NCI-H2081 (cell line): Measurements from ENCODE around the gene ATCAY.
"Not testable (repeated sequence)": the region's sequence is repeated elsewhere in the genome, so short reads cannot be mapped to it uniquely, and the experiment has no call there.

Experiments used
- DNase-seq, 2 experiments: peaks; one replicate each; lab custom pipeline; 2025; lab: John Stamatoyannopoulos, UW

Gene ATCAY

GRCh38 chr19:3949294-3949693 lies 68.8 kb downstream of the ATCAY start:
- no peak for DNase-seq

DNA sequence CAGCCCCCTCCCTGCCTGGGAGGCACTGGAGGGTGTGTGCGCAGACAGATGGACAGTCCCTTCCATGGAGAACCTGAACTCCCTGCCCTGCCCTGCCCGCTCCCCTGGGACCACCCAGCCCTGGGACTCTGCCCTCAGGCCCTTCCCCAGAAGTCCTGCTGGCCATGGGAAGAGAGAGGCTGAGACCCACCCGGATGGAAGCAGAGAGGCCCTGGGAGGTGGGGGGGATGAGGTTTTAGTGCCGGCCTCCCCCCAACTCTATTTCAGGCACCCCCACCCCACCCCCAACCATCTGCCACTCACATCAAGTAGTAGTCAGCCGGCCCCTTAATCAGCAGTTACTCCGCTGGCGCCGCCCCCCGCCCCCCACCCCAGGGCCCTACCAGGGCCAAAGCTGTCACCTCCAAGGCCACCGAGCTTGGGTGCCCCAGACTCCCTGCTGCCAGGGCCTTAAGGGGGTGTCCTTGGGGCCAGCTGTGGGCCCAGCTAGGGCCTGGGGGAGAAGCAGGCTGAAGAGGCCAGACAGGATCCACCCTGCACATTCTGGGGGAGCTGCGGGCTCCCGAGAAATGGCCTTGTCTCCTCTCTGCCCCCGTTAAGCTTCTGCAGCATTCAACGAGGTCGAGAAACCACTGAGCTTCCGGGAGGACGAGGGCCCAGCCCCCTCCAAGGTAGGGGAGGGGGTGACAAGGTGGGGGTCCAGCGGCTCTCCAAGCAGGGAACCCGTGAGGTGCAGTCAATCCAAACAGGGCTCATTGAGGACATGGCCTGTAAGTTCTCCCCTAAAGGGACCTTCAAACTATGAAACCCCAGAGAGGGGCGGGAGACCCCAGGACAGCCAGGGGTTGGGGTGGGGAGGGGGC lies 69.7 kb downstream of the ATCAY start:
- DNase-seq = no peak

- no peak for DNase-seq
Measured at GRCh38 chr19:3950871-3951861, 70.7 kb downstream of the ATCAY start.

GRCh38 chr19:3952755-3953276 lies 72.3 kb downstream of the ATCAY start:
- not testable (repeated sequence) for DNase-seq

DNA sequence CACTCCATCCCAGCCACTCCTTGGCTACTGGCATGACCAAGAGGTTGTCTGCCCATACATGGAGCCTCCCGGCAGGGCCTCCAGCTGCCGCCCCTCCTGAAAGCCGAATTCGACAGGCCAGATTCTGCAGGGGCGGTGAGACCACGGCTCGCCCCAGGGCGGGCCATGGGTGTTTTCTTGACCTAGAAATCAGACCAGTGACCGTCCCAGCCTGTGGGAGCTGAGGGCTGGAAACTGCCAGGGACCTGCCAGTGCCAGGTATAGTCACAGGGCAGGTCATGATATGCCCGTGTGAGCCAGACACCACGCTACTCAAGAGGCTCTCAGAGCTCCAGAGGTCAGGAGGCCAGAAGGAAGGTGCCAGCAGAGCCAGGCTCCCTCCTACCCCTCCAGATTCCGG lies 73.6 kb downstream of the ATCAY start:
- no peak for DNase-seq

DNA sequence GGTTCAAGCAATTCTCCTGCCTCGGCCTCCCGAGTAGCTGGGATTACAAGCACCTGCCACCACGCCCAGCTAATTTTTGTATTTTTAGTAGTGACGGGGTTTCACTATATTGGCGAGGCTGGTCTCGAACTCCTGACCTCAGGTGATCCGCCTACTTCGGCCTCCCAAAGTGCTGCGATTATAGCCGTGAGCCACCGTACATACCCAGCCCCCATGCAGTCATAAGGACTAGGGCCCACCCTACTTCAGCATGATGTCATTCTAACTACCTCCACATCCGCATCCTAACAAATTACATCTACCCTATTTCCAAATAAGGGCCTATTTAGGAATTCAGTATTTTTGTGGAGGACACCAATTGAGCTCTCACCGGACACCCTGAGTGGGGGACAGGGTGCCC lies 74.8 kb downstream of the ATCAY start:
- DNase-seq = not testable (repeated sequence)

DNA sequence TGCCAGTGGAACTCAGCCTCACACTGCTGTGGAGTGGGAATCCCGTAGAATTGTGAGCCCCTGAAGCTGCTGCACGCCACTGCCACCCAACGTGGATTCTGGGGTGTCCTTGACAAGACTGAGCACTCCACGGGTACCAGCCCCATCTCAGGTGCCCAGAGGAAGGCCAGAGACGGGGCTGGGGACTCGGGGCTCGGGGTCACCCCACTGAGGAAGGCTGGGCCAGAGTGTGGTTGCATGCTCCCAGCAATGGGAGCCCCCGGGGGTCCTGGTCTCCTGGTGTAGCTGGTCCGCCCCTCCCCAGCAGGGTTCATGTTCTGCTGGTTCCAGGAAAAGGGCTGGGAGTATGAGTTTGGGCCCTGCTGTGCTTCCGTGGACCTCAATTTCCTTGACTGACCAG lies 75.2 kb downstream of the ATCAY start:
- no peak for DNase-seq

GRCh38 chr19:3958836-3959765 lies 78.6 kb downstream of the ATCAY start:
- DNase-seq = no peak

GRCh38 chr19:3959766-3960131 lies 79.3 kb downstream of the ATCAY start:
- DNase-seq = no peak

DNA sequence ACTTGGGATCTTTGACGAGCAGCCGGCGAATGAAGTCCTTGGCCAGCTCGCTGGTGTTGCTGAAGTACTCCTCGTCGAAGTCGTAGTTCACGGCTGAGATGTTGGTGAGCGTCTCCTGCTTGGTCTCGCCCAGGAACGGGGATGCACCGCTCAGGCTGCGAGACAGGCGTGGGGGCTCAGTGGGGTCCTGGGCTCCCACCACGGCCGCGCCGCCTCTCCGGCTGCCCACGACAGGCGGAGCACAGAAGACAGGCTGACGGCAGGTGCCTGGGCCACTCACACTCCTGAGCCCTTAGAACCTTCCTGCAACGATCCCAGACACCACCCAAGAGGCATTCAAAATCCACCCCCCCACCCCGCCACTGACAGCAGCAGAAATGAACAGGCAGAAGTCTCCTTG lies 80.5 kb downstream of the ATCAY start:
- DNase-seq = no peak

GRCh38 chr19:3963458-3964255 lies 83.2 kb downstream of the ATCAY start:
- DNase-seq = no peak

DNA sequence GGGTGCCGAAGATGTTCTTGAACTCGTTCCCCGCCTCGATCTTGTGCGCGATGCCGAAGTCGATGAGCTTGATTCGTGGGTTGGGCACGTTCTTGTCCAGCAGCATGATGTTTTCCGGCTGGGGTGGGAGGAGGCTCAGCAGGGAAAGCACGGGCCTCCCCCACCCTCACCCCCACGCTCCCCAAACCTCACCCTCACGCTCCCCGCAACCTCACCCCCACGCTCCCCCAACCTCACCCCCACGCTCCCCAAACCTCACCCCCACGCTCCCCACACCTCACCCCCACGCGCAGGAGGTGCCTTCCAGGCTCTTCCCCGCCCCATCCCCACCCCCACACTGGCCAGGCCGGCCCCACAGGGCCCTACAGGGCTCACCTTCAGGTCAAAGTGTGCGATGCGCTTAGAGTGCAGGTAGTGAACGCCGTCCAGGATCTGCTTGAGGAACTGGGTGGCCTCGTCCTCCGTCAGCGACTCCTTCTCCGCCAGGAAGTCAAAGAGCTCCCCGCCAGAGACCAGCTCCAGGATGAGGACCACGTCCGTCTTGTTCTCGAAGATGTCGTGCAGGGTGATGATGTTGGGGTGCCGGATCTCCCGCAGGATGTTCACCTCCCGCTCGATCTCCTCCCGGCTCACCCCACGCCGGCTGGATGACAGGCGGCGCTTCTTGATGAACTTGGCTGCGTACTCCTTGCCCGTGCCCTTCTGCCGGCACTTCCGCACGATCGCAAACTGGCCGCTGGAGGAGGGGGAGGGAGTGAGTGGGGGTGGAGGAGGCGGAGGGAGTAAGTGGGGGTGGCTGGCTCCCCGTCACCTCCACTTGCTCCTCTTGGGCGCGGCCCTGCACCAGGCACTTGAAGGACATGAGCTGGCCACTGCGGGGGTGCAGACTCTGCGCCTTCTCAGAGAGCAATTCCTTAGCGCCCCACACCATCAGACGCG lies 84.0 kb downstream of the ATCAY start:
- no peak for DNase-seq

- peak; percentile 53 to 79 for DNase-seq
Measured at GRCh38 chr19:3966051-3967017, 85.8 kb downstream of the ATCAY start.

GRCh38 chr19:3967983-3968382 lies 87.5 kb downstream of the ATCAY start:
- DNase-seq = not testable (repeated sequence)

DNA sequence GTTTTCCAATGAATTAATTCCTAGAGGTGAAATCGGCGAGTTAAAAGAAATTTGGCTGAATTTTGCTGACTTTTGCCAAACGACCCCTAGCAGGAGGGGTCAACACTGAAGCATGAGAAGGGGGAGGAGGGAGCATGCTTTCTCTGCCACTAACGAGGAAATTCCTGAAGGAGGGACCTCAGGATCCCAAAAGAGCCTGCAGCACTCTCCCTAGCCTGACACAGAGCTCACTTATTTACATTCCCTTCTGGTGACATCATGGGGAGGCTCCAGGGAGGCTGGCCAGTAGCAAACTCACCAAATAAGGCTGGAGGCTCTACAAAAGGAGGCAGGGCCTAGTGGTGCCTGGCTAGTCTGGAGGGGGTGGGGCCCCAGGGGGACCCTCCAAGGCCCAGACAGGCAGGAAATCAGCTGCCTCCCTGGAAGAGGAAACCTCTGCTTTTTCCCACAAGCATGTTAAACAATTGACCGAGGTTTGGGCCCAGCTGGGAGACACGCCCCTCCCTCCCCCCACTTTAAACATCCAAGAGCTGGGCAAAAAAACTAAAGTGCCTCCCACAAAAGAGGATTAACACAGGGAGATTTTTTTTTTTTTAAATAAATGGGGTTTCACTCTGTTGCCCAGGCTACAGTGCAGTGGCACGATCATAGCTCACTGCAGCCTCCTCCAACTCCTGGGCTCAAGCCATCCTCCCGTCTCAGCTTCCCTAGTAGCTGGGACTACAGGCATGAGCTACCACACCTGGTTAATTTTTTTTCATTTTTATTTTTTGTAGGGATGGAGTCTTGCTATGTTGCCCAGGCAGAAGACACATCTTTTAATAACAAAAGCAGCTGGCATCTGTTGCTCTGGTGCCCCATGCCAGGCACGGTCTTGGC lies 88.3 kb downstream of the ATCAY start:
- DNase-seq = peak; percentile 48 to 72

DNA sequence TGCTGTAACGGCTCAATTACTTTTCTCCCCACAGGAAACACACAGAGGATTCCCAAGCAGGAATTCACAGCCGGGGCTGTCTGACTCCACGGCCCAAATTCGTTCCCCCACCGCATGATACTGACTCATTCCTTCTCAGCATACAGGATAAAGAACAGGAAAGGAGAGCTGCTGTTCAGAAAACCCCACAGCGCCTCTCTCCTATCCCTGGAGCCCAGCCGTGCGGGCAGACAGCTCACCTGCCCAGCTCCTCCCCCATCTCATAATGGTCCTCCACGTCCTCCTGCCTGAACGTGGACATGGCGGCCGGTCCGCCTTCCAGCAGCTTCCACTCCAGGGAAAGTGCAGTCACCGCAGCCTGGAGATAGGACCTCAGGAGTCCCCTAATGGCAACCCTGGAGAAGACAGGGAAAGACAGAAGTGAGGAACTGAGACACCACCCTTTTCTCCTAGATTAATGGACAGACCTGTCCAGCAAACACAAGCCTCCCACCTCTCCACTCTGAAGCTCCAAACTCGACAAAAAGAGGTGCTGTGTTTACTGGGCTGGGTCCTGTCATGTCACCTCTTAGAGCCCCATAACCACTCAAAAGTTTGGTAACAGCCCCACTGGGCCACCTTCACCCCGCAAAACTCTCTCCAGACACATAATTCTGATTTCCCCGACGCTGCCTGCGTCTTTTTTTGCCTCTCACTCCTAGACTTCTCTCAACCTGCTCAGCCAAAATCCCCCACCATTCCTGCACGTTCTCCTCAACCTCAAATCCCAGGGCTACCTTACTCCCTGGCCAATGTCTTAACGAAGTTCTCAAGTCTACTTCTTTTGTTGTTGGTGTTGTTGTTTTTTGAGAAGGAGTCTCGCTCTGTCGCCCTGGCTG lies 89.2 kb downstream of the ATCAY start:
- DNase-seq = peak in 1 of 2 experiments; percentile 32
